Lung microvascular endothelial cell (primary cell): ENCODE data around the gene WDR5. TPM values are rescaled to one million over a fixed set of nuclear protein-coding genes. Genes with fewer than 3 reads are reported as not detected.

Source experiments
- DNase-seq, 2 donors: peaks; one replicate each; pipeline versions ENCODE4 v3.0.0 to v3.0.0-alpha.2; 2010; ENCODE audit warnings: low read depth in 2 of 2
- total RNA-seq: library from RNA; depleted of rRNA; stranded (reverse); fragments of >200 nt; gene quantifications from 2 replicates; pipeline ENCODE4 v1.2.1, GENCODE V29; 2014

WDR5 gene
- total RNA-seq, 1 donor from 2014 or later: 14.7 TPM

DNA sequence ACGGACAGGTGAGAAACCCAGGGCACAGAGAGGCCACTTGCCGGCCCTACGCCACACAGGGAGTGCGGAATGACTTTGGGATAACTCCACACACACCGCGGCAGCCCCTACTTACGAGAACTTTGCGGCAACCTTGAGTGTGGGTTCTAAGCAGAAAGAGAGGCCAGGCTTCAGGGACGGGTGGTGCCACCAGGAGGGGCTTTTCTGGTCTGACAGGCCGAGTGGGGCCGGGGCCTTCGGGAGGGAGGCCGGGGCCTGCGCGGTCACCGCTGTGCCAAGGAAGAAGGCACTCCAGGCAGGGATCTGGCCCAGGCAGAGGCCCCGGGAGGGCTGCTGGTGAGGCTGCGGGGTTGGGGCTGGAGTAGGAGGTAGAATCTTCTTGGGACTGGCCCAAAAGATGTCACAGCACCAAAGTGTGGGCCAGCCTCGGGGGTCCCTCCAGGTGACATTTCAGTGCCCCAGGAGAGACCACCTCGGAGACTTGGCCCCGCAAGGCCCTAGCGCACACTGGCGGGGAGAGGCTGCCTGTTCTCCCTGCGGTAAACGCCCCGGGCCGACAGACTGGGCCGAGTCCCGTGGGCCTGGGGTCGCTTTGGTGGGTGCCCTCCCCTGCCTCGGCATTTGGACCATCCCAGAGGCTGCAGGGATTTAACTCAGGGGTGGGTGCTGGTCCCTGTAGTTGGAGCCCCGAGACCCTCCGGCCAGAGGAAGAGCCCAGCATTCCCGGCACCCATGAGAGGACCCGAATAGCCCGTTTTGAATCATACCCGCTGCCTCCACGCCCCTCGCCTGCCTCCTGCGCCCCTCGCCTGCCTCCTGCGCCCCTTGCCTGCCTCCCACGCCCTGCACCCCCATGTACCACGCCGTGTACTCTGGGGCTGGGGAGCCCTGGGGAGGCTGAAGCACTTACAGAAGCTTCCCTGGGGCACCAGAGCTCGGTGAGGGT is 37.5 kb downstream of the WDR5 start:
- DNase-seq: no peak

DNA sequence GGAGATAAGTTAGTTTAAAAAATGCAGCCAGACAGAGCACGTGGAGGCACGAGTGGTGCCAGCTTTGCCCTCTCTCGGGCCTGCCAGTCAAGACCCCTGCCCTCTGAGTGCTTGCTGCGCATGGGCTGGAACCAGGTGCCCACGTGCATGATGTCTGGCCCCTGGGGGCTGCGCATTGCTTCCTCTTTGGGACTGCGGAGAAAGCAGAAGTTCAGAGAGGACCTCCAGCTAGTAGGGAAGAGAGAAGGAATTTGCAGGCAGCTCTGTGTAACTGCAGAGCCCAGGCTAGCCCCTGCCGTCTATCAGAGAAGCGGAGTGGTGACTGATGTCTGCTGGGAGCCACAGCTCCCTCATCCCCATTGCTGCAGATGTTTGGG is 38.2 kb downstream of the WDR5 start:
- no peak for DNase-seq

DNA sequence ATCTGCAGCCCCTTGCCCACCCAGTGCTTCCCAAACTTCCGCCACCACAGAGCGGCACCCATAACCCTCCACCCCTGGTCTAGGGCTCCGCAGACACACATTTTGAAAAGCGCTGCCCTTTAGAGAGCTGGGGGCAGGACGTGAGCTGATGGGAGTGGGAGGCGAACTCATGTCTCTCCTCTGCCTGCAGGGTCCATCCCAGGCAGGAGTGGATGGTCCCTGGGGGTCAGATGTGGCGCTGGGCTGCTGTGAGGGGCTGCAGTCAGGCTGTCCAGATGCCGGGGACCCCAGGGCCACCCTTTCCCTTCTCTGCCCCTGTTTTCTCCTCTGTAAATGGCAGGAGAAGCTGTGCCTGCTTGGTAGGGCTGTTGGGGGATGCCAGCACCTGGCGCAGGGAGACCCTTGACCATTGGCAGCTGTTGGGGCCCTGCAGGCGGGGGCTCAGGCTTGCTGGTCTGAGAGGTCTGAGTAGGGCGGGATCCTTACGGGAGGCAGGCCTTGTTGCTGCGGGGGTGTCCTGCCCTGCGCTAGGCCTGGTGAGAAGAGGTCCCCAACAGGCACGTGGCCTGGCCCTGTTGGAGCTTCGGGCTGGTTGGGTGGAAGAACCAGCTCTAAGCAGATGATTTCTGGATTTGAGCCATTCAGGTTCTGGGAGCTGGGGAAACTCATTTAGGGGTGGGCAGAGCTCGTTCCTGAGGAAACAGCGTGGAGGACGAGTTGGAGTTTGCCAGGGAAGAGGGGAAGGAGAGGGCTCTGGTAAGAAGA is 38.8 kb downstream of the WDR5 start:
- DNase-seq: no peak

DNA sequence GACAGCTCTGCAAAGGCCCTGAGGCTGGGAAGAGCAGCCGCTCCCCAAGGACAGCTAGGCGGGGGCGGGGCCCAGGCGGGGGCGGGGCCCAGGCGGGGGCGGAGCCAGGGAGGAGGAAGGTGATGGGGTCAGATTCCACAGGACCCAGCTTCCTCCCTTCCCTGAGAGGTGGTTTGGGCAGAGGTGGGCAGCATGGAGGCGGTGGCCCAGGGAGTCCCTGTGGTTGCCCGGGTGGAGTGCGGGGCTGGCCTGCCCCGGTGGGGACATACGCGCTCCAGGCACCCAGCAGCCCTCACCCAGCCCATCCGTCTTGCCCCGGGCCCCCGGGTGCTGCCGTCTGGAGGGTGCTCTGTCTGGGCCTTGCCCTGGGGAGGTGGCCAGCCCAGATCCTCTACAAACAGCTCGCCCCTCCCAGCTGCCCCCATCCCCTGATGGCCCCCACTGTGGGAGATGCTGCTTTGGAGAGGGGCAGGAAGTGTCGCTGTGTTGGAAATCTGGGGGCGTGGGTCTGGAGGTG is 39.5 kb downstream of the WDR5 start:
- no peak for DNase-seq

DNA sequence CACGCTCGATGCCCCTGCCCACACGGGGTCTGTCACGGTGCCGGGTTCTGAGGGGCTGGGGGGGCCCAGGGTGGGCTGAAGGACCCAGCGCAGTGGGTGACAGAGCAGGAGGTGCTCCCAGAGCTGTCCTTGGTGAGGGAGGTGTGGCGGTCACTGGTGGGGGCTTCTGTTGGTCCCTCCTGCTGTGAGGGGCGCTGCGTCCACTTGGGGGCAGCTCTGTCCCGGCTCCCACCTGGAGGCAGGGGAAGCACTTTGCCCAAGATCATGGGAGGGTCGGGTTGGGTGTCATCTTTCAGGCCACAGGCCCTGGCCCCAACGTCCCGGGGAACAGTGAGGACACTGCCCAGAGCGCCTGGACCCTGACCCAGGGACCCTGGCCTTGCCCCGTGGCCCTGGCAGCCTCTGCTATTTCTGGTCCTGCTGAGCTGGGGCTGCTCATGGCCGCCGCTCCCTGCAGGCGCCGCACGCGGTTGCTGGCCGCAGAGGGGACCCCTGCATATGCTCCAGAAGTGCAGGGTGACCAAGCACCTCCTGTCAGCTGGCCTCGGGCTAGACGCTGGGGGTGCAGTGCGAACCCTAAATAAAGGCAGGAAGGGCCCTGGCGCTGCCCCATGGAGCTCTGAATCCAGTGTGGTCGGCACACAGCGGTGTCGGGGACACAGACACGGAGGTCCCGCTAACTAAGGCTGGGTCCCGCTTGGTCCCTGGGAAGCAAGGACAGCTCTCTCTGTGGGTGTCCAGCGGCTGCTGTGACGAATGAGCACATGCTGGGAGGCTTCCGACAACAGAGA is 40.1 kb downstream of the WDR5 start:
- DNase-seq: peak in 1 of 2 donors; percentile 47

DNA sequence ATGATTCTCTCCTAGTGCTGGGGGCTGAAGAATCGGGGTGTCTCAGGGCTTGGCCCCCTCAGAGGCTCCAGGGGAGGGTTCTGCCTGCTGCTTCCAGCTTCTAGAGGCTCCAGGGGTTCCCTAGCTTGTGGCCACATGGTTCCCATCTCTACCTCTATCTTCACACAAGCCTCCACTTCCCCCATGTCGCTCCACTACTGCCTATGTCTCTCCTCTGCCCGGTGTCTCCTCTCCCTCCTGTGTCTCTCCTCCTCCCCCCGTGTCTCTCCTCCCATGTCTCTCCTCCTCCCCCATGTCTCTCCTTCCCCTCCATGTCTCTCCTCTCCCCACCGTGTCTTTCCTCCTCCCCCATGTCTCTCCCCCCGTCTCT is 40.7 kb downstream of the WDR5 start:
- no peak for DNase-seq

DNA sequence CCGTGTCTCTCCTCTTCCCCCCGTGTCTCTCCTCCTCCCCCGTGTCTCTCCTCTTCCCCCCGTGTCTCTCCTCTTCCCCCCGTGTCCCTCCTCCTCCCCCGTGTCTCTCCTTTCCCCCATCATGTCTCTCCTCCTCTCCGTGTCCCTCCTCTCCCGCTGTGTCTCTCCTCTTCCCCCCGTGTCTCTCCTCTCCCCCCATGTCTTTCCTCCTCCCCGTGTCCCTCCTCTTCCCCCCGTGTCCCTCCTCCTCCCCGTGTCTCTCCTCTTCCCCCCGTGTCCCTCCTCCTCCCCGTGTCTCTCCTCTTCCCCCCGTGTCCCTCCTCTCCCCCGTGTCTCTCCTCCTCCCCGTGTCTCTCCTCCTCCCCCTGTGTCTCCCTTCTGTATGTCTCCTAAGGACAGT is 41.3 kb downstream of the WDR5 start:
- no peak for DNase-seq

DNA sequence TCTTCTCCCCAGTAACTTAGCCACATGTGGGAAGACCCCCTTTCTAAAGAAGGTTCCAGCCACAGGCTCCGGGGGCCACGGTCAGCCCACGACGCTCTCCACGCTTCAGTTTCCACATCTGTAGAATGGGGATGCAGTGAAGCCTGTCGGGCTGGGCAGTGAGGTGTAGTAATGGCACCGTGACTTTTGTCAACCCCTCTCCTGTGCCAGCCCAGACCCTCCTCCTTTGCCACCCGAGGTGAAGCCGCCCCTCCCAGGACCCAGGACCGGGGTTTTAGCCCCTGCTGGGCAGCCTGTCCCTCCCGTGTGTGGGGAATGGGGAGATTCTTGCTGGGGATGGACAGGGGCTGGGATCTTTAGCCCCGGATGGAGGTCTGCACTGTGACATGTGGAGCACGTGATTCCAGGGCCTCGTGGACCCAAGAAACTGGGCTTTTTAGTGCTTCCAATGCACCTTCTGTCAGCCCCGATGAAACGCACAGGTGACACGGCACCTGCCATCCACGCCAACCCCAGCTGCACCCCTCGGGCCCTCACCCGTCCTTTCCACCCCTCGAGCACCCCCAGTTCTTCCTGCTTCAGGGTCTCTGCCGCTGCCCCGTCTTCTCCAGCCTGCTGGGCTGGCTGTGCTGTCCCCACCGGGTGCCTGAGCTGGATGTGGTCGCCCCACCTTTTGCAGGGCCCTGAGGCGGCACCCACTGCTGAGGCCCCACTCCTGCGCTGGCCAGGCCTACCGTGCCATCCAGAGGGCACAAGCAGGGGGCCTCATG is 41.9 kb downstream of the WDR5 start:
- no peak for DNase-seq

DNA sequence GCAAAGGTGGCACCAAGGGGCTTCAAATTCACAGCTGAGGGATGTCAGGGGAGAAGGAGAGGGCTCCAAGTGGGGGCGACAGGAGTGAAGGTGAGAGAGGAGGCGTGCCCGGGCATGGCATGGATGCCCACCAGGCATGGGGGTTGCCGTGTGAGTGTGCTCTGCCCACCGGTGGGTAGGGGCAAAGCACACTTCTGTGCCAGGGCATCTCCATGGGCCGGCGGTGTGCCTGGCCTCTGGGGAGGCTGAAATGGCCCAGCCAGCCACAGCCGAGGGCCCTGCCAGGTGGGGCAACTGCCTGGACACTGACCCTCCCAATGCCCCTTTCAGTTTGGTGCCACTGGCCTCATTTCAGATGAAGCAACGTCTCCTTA is 42.5 kb downstream of the WDR5 start:
- no peak for DNase-seq

DNA sequence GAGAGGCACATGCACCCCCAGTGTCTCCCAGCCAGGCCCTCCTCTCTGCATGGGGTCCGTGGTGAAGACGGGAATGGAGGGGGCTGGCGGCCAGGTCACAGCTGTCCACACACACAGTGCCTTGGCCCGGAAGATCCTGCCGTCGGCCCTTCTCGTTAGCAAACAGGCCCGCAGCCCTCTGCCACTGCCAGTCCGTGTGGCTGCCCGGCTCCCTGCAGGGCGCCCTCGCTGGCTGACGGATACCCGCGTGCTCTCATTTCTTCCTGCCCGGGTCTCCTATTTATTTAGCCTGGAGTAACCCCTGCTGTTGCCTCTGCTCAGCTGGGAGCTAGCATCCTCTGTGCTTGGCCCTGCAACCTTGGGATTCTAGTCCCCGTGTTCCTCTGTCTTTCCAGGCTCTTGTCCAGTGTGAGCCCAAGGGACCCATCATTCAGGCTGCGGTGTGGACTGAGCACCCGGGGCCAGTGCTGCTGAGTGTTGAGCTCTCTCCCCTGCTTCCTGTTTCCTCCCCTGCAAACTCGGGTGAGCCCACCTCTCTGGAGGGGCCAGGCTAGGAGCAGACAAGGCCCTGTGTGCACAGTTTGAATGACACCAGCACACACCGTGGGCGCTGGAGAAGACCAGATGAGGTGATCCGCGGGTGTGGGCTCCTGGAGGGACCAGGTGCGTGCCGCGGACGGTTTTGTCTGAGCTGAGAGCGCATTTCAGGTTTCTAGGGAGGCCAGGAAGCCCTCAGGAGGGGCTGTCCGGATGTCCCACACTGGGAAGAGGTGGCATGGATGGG is 43.1 kb downstream of the WDR5 start:
- DNase-seq: peak in 1 of 2 donors; percentile 74

DNA sequence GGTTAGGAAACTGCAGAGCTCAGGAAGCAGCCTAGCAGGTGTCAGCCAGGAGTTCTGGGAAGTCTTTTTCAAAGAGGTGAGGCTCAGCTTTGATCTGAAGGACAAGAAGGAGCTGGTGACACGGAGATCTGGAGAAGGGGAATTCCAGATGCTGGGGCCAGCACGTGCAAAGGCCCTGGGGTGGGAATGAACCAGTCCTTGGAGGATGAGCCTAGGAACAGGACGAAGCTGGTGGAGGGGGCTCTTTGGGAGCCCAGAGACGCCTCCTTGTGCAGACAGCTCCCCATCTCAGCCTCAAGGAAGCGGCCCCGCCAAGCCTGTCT is 43.7 kb downstream of the WDR5 start:
- DNase-seq: no peak

DNA sequence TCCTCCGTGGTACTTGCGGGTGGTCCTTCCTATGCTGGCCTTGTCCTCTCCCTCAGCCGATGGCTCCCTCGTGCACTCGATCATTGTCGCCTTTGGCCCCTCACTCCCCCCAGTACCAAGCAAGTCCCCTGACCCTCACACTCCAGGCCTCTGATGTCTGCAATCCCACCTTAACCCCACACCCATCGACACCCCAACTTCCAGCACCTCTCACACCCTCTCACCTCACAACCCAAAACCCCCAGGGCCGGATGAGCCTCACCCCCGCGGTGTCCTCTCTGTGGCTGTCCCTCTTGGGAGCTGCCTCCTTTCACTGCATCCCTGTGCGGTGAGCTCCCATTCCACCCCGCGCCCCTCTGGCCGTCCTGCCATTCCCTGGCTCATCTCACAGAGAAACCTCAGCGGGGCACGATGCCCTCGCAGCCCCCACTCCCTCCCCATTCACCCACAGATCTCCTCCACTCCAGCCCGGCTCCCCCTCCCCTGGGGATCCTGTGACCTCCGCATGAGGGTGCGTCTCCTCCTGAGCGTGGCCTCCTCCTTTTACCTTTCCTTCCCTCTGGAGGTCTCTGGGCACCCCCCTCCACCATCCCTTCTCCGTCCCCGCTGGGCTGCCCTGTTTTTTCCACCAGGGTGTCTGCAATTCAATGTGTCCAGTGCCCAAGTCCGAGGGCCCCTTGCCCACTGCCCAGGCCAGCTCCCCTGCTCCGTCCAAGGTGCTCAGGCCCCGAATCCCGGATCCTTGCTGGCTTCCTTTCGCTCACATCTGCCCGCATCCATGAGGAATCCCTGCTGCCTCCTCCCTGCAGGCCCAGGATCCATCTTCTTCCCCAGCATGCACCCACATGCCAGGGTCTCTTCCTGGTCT is 44.3 kb downstream of the WDR5 start:
- no peak for DNase-seq

DNA sequence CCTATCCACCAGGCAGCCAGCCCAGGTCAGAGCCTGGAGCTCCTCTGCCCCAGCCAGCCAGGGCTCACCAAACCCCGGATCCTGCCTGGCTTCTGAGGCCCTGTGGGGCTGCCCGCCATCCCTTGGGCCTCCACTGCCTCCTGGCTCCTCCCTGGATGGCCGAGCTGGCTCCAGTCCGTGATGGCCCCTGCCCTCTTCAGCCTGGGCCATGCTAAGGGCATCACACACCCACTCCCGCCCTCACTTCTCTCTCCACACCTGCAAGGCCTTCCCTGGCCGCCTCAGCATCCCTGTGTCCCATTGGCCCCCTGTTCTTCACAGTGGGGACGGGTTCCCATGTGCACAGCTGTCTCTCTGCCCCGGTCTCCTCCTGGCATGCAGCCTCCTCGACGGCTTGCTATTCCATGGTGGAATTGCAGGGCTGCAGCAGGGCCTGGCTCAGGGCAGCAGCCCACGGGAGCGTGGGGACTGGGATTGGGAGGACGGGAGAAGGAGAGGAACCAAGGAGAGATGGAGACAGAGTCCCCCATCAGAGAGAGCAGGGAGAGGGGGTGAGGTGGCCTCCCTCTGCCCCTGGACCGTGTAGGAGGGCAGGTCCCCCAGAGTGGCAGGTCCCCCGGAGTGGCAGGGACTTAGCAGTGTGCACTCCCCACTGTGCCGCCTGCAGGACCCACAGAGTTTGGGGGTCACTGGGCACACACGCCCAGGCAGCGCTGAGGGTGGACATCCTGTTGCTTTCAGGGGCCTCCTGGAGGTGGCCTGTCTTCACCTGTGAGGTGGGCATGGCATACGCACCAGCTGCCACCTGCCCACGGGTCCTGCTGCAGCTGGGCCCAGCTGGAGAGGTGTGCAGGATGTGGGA is 45.1 kb downstream of the WDR5 start:
- no peak for DNase-seq

DNA sequence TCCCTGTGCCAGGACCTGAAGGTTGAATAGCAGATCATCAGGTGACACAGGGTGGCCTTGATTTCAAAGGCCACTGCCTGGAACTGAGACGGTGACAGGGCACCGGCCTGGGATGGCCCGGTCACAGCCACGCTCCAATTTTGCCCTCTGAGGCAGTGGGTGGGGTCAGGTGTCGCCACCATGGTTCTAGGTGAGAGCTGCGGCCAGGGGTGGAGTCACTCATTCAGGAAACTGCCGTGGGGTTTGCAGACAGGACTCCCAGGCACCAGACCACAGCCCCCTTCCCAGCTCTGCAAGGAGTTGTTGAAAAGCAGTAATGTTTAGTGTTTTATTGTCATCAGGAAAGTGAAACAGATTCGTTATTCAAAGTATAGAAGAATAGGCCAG is 45.8 kb downstream of the WDR5 start:
- no peak for DNase-seq

DNA sequence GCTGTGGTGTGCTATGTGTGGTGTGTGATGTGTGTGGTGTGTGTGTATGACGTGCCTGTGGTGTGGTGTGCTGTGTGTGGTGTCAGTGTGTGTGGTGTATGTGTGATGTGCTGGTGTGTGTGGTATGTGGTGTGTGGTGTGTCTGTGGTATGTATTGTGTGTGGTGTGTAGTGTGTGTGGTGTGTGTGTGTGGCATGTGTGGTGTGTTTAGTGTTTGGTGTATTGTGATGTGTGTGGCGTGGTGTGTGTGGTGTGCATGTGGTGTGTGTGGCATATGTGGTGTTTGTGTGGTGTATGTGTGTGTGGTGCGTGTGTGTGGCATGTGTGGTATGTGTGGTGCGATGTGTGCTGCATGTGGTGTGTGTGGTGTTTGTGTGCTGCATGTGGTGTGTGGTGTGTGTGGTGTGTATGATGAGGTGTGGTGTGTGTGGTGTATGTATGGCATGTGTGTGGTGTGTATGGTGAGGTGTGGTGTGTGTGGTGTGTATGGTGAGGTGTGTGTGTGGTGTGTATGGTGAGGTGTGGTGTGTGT is 46.7 kb downstream of the WDR5 start:
- DNase-seq: peak in 1 of 2 donors; percentile 27

DNA sequence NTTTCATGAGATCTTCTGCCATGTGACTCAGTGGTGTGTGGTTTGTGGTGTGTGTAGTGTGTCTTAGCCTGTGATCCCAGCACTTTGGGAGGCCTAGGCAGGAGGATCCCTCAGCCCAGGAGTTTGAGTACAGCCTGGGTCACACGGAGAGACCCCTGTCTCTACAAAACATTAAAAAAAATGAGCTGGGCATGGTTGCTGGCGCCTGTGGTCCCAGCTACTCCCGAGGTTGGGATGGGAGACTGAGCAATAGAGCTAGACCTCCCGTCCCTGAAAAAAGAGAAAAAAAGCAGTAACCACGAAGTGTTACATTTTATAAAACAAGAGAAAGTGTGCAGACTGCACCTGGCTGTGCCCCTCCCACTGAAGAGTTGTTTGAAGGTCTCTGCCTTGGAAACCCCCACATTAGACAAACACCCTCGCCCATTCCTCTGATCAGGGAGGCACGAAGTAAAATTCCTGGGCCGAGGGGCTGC is 49.7 kb downstream of the WDR5 start:
- no peak for DNase-seq

DNA sequence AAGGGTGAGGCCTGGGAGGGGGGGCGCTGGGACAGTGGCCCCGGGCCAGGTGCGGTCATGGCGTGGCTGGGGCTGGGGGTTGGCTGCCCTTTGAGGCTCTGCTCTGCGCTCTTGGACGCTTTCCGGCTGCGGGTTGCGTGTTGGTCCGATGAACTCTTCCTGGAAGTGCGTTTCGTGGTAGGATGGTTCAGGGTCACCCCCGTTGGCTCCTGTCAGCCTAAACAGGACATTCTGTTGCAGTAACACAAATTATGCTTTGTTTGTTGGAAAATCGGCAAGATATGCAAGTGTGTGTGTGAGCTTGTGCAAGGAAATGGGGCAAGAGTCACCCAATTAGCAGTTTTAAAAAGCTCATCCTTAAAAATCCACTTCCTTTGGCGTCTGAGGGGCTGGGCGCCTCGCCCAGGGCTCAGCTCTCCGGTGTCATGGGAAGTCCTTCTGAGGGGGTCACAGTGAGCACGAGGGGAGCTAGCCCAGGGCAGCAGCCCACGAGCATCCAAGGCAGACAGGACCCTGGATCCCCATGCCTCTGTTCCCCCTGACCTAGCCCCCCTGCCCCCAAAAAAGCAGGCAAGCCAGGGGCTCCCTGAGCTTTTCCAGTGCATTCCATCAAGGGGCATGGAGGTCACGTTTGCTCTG is 50.7 kb downstream of the WDR5 start:
- peak in 1 of 2 donors; percentile 44 for DNase-seq

DNA sequence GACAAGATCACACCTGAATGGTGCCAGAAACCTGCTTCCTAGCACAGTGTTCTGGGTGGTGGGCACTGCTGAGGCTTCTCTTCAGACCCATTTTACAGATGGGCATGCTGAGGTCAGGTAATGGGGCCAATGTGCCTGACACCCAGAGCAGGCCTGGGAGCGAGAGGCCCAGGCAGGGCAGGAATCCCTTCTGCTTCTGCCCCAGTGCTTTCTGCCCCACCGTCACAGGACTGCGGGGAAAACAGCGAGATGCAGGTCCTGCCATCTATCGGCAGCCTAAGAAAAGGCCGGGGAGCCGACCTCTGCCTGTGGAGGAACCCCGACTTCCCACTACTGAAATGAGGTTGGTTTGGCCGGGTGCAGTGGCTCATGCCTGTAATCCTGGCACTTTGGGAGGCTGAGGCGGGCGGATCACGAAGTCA is 51.2 kb downstream of the WDR5 start:
- no peak for DNase-seq
